GM19328 (cell line): Measurements from ENCODE around the gene TPCN1.

Source experiments
- ATAC-seq: cut with Tn5 transposase; IDR thresholded peaks from one replicate; pipeline ENCODE4 v1.9.1; 2021; ENCODE audit warnings: mild to moderate bottlenecking, moderate library complexity; ENCODE audit not compliant: unreplicated experiment

TPCN1 gene

DNA sequence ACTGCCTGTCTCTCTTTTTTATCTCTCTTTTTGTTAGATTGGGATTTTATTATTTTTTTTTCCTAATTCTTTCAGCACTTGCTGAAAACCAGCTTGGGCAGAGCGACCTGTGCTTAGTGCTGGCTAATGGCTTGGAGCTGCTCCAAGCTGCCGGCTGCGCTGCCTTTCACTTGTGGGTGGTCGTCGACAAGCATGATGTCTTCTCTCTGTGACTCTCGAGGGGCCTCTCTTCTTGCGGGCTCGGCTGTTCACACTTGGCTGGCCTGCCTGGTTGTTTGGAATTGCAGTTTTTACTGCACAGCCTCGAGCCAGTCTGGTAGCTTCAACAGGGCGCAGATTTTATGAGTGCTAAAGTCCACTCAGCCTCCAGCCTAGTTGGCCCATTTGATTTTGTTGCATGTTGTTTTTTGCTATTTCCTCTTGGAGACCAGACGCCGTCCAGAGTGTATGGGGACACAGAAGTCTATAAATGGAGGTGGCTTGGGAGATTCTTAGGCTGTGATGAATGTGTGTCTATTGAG is 18.6 kb downstream of the TPCN1 start:
- no peak for ATAC-seq

DNA sequence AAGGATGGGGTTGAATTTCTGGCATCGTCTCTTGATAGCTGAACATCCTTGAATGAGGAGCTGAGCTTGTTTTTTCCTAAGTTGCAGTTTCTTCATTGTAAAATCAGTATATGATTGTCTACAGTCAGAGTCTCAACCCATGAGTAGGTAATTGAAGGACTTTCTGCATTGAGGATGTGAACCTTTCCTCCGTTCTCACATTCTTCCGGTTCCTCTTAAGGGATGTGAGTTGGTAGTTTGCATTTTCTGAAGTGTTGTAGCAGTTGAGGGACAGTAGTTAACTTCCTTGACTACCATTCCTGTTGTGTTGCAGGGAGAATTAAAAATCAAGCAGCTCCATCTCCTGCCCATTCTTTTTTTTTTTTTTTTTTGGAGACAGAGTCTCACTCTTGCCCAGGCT is 19.1 kb downstream of the TPCN1 start:
- no peak for ATAC-seq

DNA sequence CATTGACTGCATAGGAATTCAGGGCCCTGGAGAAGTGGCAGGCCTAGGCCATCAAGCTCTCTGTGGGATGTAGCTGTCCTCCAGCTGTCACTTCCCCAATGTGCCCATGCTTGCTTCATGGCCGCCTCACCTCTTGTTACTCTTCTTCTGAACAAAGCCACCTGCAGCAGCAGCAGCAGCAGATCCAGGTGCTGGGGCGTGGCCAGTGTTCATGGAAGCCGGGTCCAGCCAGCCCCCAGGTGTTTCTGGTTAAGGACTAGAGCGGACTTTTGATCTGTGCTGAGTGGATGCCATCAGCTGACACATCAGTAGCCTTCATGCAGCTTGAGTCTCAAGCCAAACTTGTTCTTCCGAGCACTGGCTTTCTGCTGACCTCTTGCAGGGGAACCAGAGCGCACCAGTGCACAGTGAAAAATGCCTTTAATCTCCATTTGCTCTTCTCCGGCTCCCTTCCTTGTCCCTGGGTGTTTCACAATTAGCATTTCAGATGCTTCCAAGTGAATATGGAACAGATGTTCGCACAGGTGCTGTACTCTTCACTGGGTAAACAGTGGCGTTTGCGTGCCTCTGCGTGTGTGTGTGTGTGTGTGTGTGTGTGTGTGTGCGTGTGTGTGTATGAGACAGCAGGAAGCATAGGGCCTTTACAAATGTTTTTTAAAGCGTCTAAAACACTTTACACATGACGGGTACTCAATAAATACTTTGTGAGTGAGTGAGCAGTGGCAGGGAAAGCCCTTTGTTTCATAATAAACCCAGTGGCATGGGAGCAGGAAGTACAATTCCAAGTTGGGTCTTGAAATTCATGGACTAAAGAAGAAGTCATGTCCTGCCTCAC is 20.1 kb downstream of the TPCN1 start:
- no peak for ATAC-seq

DNA sequence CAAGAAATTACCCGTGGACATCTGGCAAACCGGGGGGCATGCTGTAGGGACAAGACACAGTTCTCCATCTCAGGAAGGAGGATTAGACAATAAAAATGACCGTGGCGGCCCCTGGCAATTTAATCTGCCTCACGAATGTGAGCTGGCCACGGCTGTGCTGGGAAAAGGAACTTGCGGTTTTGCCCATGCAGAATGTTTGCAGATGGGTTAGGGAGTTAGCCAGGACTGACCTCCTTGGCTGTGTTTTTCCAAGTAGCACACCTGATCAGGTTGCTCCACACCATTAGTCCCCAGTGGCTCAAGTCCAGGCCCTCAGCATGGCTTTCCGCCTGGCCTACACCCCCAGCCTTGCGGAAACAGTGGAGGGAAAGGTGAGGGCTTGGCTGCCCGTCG is 20.8 kb downstream of the TPCN1 start:
- ATAC-seq, result no peak

DNA sequence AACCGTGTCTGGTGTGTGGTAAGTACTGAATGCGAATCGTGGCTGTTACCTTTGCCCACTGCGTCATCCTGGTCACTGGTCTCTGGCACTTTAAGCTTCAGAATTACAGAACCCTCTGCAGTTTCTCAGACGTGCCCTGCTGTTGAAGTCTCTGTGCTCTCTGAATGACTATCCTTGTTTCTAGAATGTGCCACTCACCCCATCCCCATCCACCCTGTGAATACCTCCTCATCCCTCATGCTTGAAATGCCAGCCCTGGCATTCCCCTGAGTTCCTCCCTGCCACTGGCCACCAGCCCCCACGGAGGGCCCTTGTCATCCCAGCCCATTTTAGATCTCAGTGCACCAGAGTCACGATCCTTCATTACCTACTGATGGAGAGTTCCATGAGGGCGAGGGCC is 21.3 kb downstream of the TPCN1 start:
- no peak for ATAC-seq

DNA sequence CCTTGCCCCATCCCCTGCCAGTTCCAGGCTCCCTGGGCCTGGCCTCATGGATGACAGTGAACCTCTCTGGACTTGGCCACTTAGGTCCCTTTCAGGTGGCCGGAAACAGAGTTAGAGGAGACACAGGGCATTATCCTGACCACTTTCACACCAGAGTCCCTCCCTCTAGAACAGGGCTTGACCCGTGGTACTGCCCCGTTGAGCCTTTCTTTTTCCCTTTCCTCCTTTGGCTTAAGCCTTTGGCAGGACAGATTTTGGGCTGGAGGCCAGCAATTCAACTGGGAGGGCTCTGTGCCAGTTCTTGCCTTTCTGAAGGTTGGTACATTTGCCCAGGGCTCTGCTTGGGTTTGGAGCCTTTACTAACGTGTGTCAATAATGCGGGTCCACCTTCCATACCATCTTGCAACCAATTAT is 22.8 kb downstream of the TPCN1 start:
- ATAC-seq, result no peak

DNA sequence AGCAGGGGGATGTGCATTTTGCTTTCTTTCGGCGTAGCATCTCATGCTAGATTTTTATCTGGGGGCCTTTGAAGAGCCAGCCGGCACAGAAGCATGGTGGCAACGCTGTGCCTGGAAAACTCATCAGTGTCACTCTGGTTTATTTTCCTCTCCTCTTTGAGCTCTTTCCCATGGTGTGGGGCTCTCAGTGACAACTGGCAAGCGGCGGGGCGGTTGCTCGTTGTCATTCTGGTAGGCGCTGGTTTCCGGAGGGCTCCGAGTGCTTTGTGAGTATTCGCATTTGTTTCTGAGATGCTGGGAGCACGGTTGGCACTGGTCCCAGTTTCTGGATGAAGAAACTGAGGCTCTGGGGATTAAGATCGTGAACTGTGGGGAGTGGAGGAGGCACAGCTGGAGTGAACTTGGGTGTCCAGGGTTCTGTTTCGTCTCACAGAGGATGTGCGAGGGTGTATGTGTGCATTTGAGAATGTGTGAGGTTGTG is 23.3 kb downstream of the TPCN1 start:
- ATAC-seq, result no peak

DNA sequence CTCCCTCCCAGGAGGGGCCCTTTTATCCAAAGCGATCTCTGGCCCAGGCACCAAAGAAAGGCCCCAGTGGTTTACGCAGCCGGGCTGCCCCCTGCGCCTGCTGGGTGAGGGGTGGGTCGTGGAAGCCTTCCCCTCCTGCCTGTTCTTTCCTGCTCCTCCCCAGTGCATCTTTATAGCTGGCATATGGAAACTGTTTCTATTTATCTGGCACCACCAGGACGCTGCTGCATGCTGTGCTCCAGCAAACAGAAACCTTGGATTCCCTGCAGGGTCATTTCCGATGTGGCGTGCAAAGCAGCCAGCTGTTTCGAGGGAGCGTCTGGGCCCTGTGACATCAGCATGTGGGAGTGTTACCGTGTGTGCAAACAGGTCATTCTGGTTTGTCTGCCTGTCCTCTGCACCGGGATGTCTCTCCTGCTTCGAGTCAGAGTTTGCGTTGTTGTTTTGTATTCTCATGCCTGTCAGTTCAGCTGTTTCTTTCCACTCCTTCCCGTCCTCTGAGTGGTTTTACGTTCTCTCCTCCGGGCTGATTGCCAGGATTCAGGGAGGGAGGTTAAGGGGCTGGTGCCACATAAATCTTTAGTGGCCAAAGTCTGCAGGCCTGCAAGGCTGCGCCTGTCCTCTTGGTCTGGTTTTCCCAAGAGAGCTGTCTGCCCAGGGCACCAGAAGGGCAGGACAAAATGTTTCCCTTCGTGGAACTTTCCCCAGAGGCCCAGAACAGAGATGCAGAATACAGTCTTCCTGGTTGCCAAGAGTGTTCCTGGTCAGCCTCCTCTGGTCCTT is 24.6 kb downstream of the TPCN1 start:
- ATAC-seq, result no peak

DNA sequence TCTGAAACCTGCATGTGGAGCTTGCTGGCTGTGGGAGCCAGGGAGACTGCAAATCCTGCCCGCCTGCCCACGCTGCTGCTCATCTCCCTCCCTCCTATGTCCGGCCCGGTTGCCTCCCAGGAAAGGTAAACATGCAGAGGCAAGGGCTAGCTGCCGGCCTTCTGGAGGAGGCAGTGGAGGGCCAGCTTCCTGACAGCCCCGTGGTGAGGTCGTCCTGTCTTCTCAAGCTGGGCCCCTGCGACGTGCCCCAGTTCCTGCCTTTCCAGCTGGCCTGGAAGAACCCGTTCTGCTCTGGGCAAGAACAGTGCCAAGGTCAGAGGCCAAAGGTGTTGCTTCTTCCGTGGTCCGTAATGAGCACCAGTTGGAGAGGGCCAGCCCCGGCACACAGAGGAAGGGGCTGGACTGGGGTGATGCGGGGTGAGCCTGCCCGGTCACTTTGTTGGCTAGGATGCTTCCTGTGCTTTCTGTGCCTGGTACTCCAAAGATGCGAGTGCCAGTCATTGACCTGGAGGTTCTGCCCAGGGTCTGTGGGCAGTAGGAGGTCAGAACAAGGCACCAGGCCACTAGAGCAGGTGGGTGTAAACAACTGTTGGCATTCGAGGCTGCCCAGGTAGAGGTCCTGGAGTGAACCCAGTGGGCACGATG is 25.3 kb downstream of the TPCN1 start:
- ATAC-seq, result no peak

DNA sequence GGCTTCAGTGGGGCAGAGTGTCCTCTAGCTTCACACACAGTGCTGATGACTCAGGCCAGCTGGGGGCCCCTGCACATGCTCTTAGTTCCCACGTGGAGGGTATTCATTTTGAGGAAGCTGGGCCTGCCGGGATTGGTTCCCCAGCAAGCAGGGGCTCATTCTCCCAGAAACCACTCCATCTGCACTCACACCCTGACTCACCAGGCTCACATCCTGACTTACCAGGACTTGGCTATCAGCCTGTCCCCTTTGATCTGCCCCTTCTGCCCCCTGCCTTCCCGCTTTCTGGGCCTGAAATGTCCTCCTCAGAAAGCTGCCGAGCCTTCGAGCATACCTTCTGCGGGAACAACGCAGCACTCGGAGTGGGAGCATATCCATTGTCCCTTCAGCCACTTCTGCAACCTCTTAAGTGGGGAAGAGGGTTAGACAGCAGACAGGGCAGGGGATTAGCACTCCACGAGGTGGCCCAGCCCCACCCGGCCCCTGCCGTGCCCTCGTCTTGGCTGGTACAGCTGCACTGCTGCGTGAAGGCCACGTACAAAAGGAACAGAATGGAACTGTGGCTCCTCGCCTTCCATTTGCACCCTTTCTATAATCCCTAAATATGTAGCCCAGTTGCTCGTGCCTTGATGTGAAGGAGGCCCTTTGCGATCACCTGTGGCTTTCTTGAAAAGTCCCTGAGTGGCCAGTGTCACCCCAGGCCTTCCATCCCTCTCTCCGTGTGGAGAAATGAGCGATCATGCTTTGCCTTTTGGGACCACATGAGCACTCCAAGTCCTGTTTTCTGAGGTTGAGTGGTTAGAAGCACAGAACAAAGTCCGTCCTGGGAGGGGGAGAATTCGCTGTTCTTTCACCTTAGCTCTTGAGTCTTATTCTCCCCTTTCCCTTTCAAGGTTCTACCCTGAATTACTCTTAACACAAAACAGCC is 26.1 kb downstream of the TPCN1 start:
- ATAC-seq, result no peak

DNA sequence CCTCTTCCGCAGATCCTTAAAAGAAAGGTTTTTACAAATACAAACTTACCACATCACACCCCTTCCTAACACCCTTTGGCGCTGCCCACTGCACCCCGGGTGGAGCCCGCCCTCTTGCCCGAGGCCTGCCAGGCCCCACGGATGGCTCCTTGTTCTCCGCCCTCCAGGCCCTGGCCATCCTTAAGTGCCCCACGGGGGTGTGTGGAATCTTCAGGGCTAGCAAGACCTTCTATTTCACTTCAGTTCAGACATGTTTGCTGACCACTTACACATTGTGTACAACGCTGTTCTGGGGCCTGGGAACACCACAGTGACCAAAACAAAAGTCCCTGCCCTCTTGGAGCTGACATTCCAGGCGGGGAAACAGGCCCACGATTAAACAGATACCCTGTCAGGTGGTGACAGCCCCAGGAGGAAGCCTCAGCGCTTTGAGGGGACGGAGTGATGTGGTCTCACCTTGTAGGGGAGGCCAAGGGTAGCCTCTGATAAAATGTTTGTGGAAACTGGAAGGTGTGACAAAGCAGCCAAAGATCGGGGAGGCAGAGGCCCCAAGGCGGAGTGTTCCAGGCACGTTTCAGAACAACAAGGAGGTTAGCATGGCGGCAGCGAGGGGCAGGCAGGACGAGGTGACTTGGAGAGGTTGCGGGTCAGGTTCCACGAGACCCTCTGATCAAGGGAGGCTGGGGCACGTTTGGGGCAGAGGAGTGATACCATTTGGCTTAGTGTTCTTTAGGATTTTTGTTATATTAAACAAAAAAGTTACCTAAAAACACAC is 27.0 kb downstream of the TPCN1 start:
- ATAC-seq, result no peak

DNA sequence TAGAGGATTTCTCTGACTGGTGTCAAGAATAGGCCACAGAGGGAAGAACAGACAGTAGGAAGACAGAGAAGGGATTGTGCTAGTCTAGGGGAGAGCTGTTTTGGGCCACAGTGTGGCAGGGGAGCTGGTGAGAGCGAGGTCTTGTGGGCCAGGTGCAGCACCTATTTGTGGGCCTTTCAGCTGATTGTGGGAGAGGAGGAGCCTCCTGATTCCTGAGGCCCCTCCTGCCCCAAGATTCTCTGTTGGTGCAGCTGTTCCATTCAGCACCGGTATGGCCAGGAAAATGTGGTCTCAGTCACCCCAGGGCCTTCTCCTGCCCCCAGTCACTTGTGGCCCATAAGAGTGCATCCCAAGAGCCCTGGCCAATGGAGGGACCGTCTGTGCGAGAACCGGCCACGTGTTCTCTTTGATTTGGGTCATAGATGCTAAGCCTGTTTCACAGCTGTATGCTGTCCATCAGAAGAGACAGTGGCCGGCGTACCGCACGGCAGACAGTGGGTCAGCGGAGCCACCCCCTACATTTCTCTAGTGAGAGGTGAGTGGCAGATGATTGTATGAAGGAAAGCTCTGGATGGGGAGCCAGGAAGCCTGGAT is 27.7 kb downstream of the TPCN1 start:
- ATAC-seq, result no peak

DNA sequence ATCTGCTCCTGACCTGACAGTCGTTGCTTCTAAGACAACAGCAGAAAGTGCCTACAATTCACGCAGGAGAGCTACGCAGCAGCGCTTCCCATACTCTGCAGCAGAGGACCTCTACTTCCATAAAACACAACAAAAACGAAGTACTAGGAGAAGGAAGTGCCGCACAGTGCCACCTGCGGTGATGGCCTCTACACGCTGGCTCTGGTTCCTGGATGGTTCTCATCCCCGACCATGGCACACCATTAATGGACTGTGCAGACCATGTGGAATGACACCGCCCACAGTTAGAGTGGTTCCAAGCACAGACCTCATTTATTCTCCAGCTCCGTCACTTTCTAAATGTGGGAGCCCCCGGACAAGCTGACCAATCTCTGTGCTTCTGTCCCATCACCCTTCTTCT is 28.3 kb downstream of the TPCN1 start:
- ATAC-seq, result no peak

DNA sequence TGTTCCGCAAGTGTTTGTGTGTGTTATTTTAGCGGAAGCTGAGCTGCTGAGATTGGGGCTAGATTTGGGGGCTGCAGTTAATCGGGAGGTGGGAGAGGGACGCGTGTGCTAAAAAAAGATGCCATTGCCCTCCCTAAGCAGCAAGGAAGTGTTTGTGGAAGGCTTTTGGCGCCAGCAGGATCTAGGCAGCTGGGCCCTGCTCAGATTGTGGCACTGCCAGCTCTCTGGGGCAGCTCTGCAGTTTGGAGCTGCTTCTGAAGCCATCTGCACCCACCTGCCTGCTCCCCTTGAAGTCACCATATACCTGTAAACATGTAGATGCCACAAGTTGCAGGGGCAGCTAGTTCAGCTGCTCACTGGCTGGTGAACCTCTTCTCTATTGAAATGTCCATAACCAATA is 28.8 kb downstream of the TPCN1 start:
- no peak for ATAC-seq

DNA sequence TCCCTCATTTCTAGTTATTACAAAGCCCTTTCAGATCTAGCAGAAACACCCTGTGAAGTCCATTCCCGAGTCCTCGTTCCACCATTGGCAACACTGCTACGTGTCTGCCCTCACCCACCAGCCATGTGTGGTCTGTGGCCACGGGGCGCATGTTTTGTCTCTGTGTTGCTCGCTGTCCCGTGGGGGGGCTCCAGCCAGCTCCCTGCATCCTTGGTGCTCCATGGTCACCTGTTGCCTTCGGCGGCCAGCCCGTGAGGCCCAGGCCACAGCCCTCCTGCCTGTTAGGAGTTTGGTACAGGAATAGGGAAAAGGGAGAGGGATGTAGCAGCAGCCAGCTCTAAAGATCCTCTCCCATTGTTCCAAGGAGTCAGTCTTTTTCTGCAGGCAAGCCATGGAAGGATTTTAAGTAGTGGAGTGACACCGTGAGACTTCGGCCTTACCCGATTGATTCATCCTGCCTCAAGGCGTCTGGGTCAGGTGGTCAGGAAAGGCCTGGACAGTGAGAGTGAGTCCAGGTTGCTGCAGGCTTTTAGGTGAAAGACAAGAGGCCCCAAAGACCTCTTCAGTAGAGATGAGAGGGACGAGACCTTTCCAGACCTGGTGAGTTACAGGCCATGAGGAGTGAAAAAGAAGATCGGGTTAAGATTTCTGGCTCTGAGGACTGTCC is 30.3 kb downstream of the TPCN1 start:
- ATAC-seq, result no peak

DNA sequence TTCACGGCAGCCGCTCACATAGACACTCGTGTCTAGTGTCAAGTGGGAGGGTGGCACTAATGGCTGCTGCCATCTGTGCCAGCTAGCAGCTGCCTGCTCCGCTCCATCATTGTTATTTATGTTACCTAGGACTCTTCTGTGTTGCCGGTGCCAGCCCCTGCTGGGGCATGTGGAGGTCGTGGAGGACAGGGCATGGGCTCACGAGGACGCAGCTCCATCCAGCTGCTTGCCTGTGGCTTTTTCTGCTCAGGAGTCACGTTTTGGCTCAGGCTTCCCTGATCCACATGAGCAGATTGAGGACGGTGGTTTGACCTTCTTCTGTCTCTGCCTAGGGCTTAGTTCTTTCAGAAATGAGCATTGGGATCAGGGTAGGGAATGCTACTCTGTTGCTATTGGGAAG is 31.2 kb downstream of the TPCN1 start:
- ATAC-seq, result no peak

DNA sequence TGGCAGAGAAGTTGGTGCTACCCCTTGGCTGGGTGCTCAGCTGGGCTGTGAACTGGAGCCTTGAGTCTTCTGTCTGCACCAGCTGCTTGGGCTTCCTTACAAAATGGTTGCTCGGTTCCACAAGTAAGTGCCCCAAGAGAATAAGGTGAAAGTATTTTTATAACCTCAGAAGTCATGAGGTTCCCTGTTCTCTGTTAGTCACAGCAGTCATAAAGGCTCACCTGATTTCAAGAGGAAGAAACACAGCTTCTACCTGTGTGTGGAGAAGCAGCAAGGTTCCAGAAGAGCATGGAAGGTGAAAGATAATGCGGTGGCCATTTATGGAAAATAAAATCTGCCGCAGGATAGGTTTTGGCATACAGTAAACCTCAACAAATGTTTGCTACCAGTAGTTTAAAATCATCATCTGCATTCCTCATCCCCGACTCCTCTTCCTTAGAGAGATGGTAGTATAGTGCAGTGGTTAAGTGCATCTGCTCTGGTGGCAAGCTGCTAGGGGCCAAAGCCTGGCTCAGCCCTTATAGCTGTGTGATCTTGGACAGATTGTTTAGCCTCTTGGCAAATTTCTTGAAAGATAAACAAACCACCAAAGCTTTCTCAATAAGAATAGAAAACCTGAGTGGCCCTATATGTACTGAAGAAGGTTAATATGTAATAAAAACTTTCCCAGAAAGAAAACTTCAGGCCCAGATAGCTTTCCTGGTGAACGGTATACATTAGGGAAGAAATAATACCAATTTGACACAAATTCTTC is 32.4 kb downstream of the TPCN1 start:
- no peak for ATAC-seq

DNA sequence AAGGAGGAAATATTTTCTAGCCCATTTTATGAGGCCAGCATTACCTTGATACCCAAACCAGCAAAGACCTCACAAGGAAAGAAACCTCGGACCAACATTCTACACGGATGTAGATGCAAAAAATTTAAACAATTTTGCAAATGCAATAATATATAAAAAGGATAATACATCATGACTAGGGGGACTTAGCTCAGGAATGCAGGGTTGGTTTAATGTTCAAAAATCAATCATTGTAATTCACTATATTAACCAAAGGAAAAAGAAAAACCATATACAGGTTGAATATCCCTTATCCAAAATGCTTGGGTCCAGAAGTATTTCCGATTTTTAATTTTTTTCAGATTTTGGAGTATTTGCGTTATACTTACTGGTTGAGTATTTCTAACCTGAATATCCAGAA is 33.0 kb downstream of the TPCN1 start:
- ATAC-seq, result no peak
